VCaP (cell line): Measurements from ENCODE around the gene NBEAL2.
"Not testable (repeated sequence)": the region's sequence is repeated elsewhere in the genome, so short reads cannot be mapped to it uniquely, and the experiment has no call there.

Source experiments
- H3K27ac ChIP-seq: fragments of 450-650 bp; 2 replicates; pipeline ENCODE4 v1.5.1; 2017
- TF ChIP-seq, protein P1 (sequence below): fragments of 450-650 bp; conservative IDR thresholded peaks from 2 replicates; pipeline ENCODE4 v1.5.1; 2017; ENCODE audit warnings: mild to moderate bottlenecking, moderate library complexity

NBEAL2 gene

GRCh38 chr3:47028667-47029066 is 49.2 kb downstream of the NBEAL2 start:
- TF ChIP-seq, protein P1, sequence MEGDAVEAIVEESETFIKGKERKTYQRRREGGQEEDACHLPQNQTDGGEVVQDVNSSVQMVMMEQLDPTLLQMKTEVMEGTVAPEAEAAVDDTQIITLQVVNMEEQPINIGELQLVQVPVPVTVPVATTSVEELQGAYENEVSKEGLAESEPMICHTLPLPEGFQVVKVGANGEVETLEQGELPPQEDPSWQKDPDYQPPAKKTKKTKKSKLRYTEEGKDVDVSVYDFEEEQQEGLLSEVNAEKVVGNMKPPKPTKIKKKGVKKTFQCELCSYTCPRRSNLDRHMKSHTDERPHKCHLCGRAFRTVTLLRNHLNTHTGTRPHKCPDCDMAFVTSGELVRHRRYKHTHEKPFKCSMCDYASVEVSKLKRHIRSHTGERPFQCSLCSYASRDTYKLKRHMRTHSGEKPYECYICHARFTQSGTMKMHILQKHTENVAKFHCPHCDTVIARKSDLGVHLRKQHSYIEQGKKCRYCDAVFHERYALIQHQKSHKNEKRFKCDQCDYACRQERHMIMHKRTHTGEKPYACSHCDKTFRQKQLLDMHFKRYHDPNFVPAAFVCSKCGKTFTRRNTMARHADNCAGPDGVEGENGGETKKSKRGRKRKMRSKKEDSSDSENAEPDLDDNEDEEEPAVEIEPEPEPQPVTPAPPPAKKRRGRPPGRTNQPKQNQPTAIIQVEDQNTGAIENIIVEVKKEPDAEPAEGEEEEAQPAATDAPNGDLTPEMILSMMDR: no peak

GRCh38 chr3:47031041-47031440 is 51.6 kb downstream of the NBEAL2 start:
- not testable (repeated sequence) for H3K27ac ChIP-seq

More at GRCh38 chr3:47028667-47029066, 49.2 kb downstream of the NBEAL2 start:
- H3K27ac ChIP-seq: no peak overlapping the region

GRCh38 chr3:47034868-47035489 is 55.5 kb downstream of the NBEAL2 start:
- peak overlapping the region; percentile 61 for H3K27ac ChIP-seq
- TF ChIP-seq, protein P1: no peak

DNA sequence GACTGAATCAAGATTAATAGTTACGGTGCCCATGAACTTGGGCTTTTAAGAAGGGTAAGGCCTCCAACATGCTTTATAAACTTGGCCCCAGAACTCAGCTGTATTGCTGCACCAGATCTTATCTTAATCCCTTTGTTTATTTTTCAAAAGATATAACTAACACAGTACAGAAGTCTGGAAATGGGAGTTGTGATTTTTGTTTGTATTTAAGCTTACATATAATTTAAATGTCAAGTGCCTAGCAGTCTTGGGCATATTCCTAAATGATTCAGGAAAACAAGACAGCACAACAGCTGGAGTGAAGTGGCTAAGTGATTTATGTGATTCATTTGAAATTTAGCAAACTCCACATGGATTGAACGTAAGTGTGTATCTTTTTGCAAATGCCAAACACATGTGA is 56.2 kb downstream of the NBEAL2 start:
- peak overlapping the region; percentile 61 for H3K27ac ChIP-seq
- TF ChIP-seq, protein P1: no peak

- peak overlapping the region; percentile 61 for H3K27ac ChIP-seq
- TF ChIP-seq, protein P1: no peak
Observed at GRCh38 chr3:47036145-47036544, 56.7 kb downstream of the NBEAL2 start.

DNA sequence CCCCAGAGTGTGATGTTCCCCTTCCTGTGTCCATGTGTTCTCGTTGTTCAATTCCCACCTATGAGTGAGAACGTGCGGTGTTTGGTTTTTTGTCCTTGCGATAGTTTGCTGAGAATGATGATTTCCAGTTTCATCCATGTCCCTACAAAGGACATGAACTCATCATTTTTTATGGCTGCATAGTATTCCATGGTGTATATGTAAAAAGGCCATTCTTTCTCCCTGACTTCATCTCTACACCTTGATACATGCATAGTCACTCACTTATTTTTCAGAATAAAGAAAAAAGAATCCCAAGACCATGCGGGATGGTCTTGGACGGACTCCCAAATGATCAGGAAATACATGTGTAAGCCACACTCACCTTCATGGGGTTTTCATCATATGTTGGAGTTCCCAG is 57.8 kb downstream of the NBEAL2 start:
- H3K27ac ChIP-seq: not testable (repeated sequence)

GRCh38 chr3:47041114-47041513 is 61.6 kb downstream of the NBEAL2 start:
- TF ChIP-seq, protein P1: no peak
- no peak overlapping the region for H3K27ac ChIP-seq

GRCh38 chr3:47042231-47042791 is 62.8 kb downstream of the NBEAL2 start:
- H3K27ac ChIP-seq: no peak overlapping the region
- TF ChIP-seq, protein P1: no peak

GRCh38 chr3:47047069-47047468 is 67.6 kb downstream of the NBEAL2 start:
- TF ChIP-seq, protein P1: no peak
- H3K27ac ChIP-seq: no peak overlapping the region; the same call in 1 of the 2 replicates
